Kidney epithelial cell (primary cell): ENCODE data around the gene COX7A2. TPM values are rescaled to one million over a fixed set of nuclear protein-coding genes. Genes with fewer than 3 reads are reported as not detected.

ENCODE experiments used
- DNase-seq: peaks from one replicate; pipeline ENCODE4 v3.0.0-alpha.2; 2010; ENCODE audit warnings: low read depth
- H3K27me3 ChIP-seq: 2 replicates; pipeline ENCODE4 v1.6.0; 2011; ENCODE audit warnings: low read length; ENCODE audit not compliant: control insufficient read depth, insufficient read depth
- H3K36me3 ChIP-seq: 2 replicates; pipeline ENCODE4 v1.5.1; 2011; ENCODE audit warnings: low read length; ENCODE audit not compliant: control insufficient read depth, insufficient read depth
- H3K4me3 ChIP-seq: 2 replicates; pipeline ENCODE4 v1.5.1; 2011; ENCODE audit warnings: low read depth, mild to moderate bottlenecking, control low read depth, low read length
- total RNA-seq: library from RNA; depleted of rRNA; stranded (reverse); fragments of >200 nt; gene quantifications from 2 replicates; pipeline ENCODE4 v1.2.3, GENCODE V29; 2015
- TF ChIP-seq, protein P1 (sequence below): IDR thresholded peaks from 2 replicates; pipeline ENCODE4 v1.5.1; 2011; ENCODE audit warnings: mild to moderate bottlenecking, moderate library complexity, low read length, control low read depth, inconsistent platforms; ENCODE audit not compliant: insufficient read depth, poor library complexity, severe bottlenecking

The COX7A2 gene
- total RNA-seq, 1 donor from 2014 or later = 181 TPM

DNA sequence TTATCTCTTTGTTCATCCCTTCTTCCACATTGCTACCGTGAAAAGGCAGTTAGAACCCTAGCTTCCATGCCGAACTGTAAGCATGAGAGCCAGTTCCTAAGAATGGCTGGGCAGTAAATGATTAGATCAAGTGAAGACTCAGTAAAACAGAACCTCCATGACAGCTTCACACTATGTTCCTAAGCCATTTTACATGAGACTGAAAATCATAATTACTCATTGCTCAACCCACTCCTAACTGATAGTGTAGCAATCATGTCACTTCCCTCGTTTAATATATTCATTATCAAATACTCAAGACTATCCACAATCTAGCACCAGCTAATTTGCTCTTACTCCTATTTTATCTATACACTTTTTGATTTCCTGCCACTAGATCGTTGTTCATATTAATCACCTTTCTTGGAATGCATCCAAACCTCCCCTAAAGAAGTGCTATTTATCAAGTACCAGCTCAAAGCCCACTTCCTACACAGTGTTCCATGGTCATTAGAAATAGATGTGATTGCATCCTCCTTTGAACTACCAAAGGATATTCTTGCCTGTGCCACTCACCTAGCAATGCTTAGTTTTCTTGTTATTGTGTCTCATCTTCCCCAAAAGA lies 35.0 kb upstream of the COX7A2 start:
- TF ChIP-seq, protein P1, sequence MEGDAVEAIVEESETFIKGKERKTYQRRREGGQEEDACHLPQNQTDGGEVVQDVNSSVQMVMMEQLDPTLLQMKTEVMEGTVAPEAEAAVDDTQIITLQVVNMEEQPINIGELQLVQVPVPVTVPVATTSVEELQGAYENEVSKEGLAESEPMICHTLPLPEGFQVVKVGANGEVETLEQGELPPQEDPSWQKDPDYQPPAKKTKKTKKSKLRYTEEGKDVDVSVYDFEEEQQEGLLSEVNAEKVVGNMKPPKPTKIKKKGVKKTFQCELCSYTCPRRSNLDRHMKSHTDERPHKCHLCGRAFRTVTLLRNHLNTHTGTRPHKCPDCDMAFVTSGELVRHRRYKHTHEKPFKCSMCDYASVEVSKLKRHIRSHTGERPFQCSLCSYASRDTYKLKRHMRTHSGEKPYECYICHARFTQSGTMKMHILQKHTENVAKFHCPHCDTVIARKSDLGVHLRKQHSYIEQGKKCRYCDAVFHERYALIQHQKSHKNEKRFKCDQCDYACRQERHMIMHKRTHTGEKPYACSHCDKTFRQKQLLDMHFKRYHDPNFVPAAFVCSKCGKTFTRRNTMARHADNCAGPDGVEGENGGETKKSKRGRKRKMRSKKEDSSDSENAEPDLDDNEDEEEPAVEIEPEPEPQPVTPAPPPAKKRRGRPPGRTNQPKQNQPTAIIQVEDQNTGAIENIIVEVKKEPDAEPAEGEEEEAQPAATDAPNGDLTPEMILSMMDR = no peak
- no peaks in the 10 kb centered on the region for H3K27me3 ChIP-seq
- no peak overlapping the region for H3K4me3 ChIP-seq
- no peaks in the 10 kb centered on the region for H3K36me3 ChIP-seq
- no peak for DNase-seq

DNA sequence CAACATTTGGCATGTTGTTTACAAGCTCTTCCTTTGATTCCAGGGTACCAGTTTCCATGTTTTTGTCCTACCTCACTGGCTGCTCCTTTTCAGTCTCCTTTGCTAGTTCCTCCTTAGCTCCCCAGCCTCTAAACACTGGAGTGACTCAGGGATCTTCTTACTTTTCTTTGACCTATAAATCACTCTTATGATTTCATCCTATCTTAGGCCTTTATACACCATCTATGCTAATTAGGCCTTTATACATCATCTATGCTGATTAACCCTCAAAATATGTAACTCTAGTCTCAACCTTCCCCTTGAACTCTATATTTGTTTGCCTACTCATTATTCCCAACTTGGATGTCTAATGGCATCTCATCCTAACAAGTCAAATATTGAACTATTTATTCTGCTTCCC lies 31.5 kb upstream of the COX7A2 start:
- Histone ChIP-seq H3K27me3 (no peaks in the 10 kb centered on the region), H3K4me3 (no peak overlapping the region), H3K36me3 (no peaks in the 10 kb centered on the region)
- TF ChIP-seq, protein P1 = no peak
- no peak for DNase-seq

DNA sequence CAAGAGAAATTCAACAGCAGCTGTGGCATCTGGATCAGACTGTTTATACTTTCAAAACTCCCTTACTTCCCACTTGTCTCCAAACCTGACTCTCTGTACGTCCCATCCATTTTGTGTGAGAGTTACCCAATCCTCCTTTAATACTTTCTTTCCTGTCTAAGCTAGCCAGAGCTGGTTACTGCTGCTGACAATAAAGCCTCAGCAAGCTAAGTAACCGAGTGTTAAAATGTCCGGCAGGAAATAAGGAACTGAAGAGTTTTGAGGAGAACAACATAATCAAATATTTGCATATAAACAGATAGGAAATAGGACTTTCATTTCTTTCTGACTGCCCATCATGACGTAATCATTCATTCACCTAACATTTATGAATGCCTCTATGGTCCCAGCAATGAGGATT lies 29.4 kb upstream of the COX7A2 start:
- H3K27me3 ChIP-seq = no peaks in the 10 kb centered on the region
- H3K36me3 ChIP-seq = no peaks in the 10 kb centered on the region
- TF ChIP-seq, protein P1 = no peak
- no peak for DNase-seq
- H3K4me3 ChIP-seq = no peak overlapping the region

DNA sequence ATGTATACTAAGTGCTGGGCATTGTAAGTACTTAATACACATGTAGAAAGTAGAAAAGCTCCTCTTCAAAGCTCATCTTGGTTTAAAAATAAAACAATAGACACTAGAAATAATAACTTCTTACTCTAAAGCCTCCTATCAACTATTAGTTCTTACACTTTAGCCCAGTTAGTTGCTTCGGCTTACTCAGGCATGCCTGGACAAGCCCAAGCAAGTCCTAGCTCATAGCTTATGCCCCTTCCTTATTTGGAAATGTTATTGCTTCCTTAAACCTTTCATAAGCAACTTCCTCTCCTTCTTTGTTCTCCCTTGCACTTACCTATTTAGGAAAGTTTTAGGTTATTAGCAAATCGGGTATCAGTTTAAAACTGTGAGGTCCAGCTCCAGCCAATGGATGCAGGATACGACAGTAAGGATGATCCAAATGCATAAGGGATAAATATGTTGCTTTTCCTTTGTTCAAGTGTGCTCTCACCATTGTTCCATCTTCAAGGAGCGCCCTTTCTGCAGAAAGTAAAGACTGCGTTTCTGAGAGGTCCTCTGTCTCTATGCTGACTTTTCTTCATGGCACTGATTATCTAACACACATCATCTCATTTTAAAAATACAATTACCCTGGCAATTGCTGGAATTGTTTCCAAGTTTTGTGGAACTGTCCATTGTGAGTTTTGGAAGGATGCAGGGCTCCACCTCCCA lies 28.7 kb upstream of the COX7A2 start:
- H3K4me3 ChIP-seq = no peak overlapping the region
- H3K27me3 ChIP-seq = no peaks in the 10 kb centered on the region
- DNase-seq = peak; percentile 38

GRCh38 chr6:75268988-75269354 lies 25.4 kb upstream of the COX7A2 start:
- H3K36me3 ChIP-seq = no peaks in the 10 kb centered on the region
- TF ChIP-seq, protein P1 = no peak

More for the DNA sequence above, 28.7 kb upstream of the COX7A2 start:
- TF ChIP-seq, protein P1 = no peak
- no peaks in the 10 kb centered on the region for H3K36me3 ChIP-seq

More at GRCh38 chr6:75268988-75269354, 25.4 kb upstream of the COX7A2 start:
- no peaks in the 10 kb centered on the region for H3K27me3 ChIP-seq
- no peak overlapping the region for H3K4me3 ChIP-seq
- no peak for DNase-seq
